Fibroblast of upper back skin (primary cell): Measurements from ENCODE around the gene MATN4.

Source experiments
- DNase-seq: peaks from one replicate; pipeline ENCODE4 v3.0.0-alpha.2; 2013

MATN4 gene

DNA sequence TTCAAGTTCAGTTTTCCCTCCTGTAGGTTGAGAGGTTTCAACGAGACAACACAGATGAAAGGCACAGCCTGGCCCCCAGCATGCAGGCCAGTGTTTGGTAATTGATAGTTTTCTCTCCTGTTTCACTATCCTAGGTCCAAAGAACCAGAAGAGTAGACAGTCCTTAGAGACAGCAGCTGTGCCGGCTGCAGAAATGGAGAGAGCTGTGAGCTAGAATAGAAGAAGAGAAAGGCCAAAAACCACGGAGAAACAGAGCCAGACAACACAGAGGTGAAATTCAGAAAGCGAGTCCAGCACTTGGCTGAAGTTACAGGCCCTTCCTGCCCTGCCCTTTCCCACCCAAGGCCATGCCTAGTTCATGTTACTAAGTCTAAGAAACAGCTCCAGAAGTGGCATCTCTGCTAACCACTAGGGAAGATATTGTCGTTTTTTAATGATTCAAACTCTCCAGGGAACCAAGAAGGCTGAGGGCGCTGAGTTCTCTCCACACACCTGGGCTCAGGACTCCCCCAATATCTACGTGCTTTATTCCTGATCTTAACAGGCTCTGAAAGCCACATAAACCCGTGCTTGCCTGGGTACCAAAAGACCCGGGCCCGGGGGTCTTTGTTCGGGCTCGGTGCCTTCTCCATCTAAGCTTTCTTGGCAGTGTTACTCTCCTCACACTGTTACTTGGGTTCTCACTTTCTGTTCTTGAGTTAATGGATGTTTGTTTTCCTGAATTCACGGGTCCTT, 18.0 kb downstream of the MATN4 start:
- DNase-seq: no peak

DNA sequence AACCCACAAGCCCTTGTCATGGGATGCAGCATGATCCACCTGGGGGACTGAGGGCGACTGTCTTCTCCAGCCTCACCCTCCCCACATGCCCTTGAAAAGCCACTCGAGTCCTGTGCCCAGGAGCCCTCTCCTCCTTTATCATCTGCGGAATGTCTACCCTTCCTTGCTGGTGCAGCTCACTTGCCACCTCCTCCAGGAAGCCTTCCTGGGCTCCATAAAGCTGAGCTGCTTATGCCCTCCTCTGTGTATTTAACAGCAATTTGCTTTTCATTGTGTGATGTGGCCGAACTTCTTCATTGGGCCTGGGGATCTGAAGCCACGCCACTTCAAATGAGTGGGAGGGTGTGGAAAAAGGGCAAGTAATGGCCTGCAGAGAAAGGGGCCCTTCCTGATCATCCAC, 19.2 kb downstream of the MATN4 start:
- no peak for DNase-seq

DNA sequence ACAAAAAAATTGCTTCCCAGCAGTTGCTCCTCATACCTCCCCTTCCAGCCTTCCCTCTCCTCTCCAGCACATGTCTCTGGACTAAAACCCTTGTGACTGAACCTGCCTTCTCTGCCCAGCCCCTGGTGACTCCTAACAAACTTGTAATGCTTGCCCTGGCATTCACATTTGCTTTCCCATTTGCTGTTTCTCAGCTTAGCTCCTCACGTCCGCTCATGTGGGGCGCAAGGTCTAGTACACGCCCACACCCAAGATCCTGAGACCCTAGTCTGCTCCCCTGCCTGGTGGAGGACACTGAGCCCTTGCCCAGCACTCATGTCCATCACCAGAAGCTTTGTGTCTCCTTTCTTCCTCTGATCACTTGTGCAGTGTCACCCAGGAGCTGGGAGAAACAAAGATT, 19.7 kb downstream of the MATN4 start:
- DNase-seq: no peak

DNA sequence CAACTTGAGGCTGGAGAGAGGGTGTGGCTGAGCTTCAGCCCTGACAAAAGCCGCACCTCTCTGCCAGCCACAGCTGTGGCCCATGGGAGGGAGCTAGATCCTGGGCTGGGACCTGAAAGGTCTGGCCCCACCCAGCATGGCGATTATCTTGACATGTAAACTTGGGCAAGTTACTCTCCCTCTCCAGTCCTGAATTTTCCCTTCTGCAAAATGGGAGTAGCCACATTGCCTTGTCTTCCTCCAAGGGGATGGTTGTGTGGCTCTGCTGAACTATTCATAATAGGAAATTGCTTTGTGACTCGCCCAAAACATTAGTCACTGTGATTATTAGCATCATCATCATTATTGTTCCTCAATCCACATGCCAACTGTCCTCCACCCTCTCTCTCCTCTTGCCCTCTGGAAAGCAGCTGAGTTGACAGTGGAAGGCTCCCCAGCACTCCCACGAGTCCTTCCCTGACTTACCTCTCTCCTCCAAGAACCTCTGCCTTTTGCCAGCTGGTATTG, 24.5 kb downstream of the MATN4 start:
- no peak for DNase-seq

DNA sequence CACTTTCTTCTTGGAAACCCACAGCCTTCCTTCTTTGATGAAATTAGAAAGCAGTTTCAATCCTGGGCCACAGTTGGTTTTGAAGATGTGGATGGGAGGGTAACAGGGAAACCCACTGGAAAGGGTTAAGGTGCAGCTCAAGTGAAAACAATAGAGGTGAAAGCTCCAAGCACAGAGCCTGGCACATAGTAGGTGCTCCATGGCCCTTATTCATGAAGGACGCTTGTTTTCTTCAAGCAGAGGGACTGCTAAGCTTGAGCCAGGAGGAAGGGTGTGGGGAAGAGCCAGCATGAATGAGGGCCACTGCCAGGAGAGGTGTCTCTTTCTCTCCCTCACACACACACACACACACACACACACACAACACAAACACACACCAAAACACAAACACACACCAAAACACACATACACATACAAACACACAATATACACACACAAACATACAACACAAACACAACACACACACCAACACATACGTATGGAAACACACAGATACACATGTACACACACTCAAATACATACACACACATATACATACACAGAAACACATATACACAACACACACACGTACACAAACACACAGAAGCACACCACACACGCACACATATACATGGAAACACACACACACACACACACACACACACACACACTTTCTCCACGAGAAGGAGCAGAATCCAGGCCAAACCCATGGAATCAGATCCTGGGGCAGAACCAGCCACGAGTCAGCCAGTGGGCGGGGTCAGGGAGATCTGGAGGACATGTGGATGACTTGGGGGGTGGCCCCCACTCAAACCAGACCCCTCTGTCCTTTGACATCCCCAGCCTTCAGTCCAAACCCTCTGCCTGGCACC, 25.2 kb downstream of the MATN4 start:
- no peak for DNase-seq

DNA sequence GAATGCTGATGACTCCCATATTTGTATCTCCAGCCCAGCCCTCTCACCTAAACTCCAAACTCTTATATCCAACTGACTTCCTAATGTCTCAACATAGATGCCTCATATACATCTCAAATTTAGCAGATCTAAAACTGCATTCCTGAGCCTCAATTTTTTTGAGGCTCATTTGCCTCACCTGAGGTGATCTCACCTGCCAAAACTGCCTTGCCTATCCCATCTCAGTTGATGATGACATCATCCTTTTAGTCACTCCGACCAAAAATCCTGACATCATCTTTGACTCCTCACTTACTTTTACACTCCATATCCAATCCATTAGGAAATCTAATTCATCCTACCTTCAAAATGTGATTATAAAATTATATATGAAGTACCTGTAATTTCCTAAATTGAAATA, 28.1 kb downstream of the MATN4 start:
- DNase-seq: no peak

DNA sequence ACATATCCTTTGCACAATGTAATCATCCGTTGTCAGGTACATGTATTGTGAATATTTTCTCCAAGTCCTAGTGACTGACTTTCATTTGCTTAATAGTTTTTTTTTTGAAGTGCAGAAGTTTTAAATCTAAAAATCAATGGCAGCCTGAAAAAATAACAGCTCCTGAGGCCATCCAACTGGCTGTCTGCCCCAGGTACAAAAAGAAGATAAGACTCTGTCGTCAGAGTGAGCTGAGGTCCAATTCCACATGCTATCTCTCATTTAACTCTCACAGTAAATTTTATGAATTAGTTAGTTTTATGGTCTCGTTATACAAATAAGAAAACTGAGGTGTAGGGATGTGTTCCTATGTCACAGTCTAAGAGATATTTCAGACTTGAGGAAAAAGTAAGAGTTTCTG, 32.8 kb downstream of the MATN4 start:
- no peak for DNase-seq

DNA sequence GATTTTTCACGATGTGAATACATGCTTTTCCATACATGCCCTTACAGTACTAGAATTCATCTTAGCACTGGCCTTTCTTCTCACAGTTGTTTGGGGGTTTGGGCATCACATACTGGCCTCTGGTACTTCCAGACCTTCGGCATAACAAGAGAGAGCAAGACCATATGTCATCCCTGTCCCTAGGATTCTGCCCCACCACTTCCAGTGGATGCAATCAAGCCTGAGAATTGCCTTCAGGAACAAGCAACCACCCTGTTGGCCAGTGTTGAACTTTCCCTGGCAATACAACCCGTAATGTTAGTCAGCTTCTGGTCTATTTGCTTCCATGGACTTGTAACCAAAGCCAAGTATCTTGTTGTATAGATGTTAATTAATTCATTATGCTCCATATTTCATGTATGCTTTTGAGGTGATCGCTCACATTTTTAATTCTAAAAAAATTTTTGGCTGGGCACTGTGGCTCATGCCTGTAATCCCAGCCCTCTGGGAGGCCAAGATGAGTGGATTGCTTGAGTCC, 38.3 kb downstream of the MATN4 start:
- no peak for DNase-seq

DNA sequence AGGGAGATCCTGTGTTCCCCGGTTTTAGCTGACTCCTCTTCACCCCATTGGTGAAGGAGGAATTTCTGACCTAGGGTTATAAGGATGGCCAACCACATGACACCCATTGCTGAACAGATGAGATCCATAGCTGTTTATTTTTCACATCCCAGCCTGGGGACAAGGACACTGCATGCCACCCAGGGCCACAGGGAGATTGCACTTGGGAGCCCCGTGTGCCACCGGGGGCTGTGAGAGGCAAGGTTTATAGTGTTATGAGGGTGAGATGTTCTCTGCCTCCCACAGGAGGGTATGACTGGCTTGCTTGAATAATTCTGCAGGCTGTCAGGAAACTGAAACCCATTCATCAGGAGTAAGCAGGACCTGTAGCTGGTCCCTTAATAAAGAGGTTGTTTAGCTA, 39.0 kb downstream of the MATN4 start:
- no peak for DNase-seq

DNA sequence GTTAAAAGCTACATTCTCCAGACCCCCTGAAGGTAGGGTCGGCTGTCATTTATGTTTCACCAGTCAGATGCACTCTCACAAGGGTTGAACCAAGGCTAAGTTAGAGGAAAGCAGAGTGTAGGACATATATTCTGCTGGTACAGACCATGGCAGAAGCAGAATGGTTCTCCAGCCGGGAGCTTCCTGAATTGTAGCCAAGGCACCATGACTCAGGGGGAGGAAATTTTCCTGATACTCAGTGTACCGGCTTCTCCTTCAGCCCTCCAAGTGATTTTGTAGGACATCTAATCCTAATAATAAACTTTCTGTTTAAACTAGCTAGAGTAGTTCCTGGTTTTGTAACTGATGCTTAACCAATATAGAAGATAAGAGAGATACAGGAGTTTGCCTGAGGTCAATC, 39.6 kb downstream of the MATN4 start:
- no peak for DNase-seq

DNA sequence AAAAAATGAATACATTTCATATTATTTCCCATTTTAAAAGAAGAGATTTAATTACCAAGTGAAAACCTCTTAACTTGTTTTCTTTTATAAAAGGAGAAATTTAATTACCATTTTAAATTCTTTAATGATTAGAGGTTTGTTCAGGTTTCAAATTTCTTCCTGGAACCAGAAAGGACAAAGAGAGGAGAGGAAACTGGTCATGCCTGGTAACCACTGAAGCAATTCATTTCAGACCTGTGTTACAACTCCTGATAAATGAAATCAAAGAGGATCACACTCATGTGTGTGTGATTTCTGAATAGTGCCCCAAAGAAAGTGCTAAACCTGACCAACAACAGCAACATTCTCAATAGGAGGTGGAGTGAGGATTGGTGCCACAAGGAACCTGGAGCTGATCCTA, 41.1 kb downstream of the MATN4 start:
- DNase-seq: no peak

DNA sequence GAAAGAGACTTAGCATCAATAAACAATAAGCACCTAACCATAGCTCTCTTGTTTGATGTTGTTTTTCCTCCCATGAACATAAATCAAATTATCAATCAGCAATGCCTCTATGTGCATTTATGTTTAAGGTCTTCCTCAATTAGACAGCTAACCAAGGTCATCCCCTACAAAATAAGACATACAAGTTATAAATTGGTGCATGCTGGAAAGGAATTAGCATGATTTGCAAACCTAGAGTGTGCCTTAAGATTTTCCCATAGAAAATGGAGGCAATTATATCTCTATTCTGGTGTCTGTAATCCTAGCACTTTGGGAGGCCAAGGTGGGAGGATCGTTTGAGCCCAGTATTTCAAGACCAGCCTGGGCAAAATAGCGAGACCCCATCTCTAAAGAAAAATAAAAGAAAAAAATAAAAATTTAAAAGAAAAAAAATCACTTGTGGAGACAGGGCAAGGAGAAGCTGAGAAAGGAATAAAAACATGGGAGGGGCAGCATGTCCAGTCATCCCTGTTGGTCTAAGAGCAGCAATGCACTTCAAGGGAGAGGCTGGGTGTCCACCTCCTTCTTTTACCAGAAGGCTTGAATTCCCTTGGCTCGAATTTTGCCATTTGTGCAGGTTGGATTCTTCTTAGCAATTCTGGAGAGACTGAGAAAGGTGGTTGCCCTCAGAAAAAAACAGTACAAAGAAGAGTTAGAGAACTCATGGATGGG, 44.4 kb downstream of the MATN4 start:
- no peak for DNase-seq

DNA sequence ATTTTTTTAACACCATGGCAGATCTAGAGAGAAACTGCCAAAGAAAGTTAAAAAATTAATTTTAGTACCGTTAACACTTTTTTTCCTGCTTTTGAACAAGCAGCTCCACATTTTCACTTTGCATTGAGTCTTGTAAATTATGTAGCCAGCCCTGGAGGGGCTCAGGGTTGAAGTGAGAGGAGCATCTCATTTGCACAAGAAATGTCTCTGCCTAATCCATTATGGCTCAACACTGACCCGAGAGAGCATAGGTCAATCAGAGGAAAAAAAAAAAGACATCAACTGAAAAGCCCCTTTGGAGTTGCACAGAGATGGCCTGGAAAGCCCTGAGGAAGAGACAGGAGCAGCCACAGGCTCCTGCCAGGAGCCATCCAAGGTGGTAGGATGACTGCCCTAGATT, 49.4 kb downstream of the MATN4 start:
- no peak for DNase-seq

DNA sequence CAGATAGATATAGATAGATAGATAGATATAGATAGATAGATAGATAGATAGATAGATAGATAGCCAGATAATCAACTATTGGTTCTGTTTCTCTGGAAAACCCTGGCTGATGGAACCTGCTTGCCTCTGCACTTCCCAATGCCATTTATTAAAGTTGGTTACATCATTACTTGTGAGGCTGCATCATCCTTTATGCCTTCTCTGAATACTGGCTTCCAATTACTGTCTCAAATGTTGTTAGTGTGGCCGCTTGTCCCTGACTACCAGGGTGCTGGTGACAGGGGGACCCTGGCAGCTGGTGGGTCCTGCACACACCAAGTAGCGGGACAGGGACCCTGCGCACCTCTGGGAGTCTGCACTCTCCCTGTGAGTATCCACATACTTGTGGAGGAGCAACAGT, 49.8 kb downstream of the MATN4 start:
- no peak for DNase-seq

DNA sequence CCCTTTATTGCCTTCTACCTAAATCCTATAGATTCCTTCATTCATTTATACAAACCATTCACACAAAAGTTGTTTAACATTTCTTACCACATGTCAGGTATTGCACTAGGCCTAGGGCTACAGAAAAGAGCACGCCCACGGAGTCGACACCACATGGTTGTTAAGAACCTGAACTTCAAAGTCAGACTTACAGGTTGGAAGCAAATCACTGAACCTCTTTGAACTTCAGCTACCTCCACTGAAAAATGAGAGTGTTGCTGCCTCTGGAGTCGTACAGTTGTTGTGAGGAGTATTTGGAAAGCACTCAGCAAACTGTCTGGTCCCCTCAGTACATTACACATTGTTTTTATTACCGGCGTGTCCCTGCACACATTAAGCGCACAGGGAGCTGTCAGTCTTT, 50.4 kb downstream of the MATN4 start:
- DNase-seq: no peak

DNA sequence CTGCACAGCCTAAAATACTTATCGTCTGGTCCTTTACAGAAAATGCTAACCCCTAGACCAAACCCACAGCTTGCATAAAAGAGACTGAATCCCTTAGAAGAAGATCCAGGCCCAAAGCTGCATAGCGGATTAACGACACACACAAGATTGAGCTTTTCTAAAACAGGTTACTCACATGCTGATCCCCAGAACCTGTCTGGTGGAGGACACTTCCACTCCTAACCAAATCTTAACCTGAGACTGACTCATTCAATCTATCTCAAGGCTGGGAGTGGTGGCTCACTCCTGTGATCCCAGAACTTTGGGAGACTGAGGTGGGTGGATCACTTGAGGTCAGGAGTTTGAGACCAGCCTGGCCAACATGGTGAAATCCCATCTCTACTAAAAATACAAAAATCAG, 50.9 kb downstream of the MATN4 start:
- no peak for DNase-seq

DNA sequence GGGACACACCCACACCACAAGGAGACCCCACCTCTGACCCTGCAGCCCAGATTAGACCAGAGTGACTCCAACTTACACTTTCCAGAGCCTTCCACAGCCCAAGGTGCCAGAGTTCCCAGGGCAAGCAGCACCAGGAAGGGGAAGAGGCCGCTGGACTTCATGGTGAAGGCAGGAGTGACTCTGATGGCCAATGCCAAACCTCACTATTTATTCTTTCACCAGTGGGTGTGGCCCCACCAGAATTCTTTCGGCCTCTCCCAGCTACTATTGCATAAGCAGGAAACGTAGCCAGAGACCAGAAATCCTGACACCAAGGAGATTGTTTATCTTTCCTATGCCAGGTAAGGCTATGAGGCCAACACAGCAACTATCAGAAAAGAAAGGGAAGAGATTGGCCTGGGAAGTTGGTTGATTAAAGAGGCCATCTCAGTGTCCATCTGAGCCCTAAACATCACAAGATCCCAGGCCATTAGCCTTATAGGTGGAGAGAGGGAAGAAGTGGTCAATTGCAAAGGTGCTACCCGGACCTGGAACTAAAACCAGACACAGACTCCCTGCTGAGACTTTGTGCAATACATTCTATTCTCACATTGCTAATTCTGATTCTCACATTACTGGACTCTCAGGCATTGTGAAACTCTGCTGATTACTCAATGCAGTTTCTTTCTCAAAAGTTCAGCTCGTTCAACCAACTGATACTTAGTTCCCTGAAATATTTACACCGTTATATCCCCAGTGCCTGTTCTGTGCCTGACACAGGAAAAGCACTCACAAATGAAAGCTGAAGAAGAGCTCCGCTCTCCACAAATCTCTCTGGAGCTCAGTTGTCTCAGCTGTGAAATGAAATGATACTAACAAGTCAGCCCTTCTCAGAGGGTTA, 53.5 kb downstream of the MATN4 start, which contains the start of gene SLPI:
Gene SLPI, minus strand, starts transcription at position 182 of the 880 bp plus-strand sequence. Its CDS starts 21 bp downstream, at position 161.
- no peak for DNase-seq

DNA sequence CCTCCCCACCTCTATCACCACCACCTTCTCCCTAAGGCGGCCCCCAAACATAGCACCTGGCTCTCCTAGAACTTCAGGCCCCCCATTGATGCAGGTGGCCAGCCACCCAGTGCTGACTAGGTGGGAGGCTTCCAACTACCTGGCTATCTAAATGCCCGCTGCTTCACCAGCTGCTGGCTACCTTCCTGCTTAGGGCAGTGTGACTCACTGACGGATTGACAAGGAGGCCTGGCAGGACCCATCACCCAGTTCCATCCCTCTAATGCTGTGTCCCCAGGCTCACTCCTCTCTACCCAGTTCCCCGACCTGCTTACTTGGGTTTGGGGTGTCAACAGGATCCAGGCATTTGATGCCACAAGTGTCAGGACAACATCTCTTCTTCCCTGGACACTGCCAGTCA, 54.8 kb downstream of the MATN4 start:
- DNase-seq: no peak

DNA sequence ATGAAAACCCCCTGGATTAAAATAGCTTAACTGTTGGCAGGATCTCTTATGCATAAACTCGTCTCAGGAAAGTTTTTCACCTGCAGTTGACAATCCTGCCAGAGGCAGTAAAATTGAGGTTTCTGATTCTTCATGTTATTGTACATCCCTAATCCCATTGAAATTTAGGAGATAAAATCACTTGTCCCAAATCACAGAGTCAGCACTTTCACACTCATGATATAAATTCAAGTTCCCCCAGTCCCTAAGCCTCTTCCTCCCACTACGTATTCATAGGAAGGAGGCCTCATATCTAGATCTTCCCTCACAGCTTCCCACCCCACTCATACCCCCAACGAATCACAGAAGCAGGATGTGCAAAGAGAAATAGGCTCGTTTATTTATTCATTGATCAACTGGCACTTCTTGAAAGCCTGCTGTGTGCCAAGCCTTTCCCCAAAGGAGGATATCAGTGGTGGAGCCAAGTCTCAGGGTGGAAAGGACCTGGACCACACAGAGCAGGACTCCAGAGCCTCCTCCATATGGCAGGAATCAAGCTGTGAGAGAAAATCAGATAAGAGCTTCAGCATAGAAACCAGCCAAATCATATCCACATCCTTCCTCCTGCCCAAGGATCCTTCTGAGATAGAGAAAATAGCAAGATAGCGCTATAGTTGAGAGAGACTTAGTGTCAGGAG, 56.1 kb downstream of the MATN4 start:
- DNase-seq: no peak

DNA sequence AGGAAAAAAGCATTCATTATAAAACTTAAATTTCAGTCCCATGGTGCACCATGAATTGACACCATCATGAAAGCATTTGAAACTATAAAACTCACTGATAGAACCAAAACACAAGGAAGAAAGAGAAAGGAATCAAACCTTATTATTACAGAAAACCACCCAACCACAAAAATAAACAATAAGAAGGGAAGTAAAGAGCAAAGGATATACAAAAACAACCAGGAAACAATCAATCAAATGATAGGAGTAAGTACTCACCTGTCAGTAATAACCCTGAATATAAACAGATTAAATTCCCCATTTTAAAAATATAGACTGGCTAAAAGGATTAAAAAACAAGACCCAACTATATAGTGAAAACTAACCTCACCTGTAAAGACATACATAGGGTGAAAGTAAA, 59.5 kb downstream of the MATN4 start:
- no peak for DNase-seq

DNA sequence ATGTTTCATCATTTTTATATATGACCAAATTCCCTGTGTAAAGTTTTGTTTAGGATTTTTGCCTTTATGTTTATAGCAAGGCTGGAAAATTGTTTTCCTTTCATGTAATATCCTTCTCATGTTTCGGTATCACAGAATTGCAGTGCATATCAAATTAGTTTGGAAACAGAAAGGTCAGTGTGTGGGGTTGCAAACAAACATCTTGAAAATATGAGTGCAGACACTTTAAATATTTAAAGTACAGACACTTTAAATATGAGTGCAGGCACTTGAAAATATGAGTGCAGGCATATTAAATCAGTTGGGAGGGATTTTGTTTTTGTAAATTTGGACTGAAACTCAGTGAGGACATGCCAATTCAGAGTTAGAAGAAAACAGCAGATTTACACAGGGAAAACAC, 60.2 kb downstream of the MATN4 start:
- no peak for DNase-seq

DNA sequence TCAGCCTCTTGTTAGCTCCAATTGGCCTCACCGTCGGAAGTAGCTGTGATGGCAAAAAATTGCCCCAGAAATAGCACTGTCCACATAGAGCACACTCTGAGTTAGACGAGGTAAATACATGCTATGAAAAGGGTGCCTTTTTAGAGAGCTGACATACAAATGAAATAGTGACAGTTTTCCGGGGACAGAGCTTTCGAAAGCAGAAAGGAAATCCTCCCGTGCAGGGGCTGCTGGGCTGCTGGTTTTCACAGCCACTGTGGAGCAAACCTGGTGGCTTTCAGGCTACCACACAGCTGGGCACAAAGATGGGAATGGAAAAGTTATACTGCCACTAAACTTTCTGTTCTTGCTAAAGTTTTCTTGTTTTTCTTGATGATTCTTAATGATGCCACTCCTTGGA, 62.0 kb downstream of the MATN4 start:
- no peak for DNase-seq
